Astrocyte (in vitro differentiated cells and primary cell): ENCODE data around the gene WSB1.

Source experiments
- EZH2 ChIP-seq: IDR thresholded peaks from 2 replicates; pipeline ENCODE4 v1.6.1; 2012; ENCODE audit warnings: mild to moderate bottlenecking, low read length, inconsistent platforms; ENCODE audit not compliant: insufficient read depth
- TF ChIP-seq, protein P1 (sequence below): IDR thresholded peaks from 2 replicates; pipeline ENCODE4 v1.5.1; 2011; ENCODE audit warnings: low read depth, mild to moderate bottlenecking, inconsistent platforms, low read length, moderate library complexity; ENCODE audit not compliant: insufficient read depth

- TF ChIP-seq, protein P1, sequence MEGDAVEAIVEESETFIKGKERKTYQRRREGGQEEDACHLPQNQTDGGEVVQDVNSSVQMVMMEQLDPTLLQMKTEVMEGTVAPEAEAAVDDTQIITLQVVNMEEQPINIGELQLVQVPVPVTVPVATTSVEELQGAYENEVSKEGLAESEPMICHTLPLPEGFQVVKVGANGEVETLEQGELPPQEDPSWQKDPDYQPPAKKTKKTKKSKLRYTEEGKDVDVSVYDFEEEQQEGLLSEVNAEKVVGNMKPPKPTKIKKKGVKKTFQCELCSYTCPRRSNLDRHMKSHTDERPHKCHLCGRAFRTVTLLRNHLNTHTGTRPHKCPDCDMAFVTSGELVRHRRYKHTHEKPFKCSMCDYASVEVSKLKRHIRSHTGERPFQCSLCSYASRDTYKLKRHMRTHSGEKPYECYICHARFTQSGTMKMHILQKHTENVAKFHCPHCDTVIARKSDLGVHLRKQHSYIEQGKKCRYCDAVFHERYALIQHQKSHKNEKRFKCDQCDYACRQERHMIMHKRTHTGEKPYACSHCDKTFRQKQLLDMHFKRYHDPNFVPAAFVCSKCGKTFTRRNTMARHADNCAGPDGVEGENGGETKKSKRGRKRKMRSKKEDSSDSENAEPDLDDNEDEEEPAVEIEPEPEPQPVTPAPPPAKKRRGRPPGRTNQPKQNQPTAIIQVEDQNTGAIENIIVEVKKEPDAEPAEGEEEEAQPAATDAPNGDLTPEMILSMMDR: no peak
- no peak for TF ChIP-seq EZH2
These were observed 23.9 kb upstream of the WSB1 start for GRCh38 chr17:27269974-27270373.
